PC-9 (cell line): ENCODE measurements around the gene RAPSN. TPM values are rescaled to one million over a fixed set of nuclear protein-coding genes. Genes with fewer than 3 reads are reported as not detected.
A peak's percentile ranks its signal among the peaks of the same experiment; 100 is the strongest.

Experiments
- BruUV-seq: library from RNA; stranded (reverse); fragments of 400-500 nt; replicated peaks from 2 replicates; lab custom pipeline; 2021; lab: Mats Ljungman, UMichigan
- CTCF ChIA-PET: fragments of 300-600 bp; sonication (Branson Sonifier 250); formaldehyde crosslinking; loops from one replicate; lab custom pipeline; 2022; ENCODE audit warnings: antibody characterized with exemption; lab: Charles Lee
- POLR2A ChIA-PET: fragments of 300-600 bp; sonication (Branson Sonifier 250); formaldehyde crosslinking; loops from one replicate; lab custom pipeline; 2022; ENCODE audit warnings: antibody characterized with exemption; ENCODE audit not compliant: unreplicated experiment; lab: Charles Lee
- DNase-seq, 2 experiments: peaks; one replicate each; pipeline versions ENCODE4 v3.0.0 to v3.0.0-alpha.2; 2015 to 2022; ENCODE audit warnings: mixed read lengths in 1 of 2
- H2AFZ ChIP-seq: fragments of 200-600 bp; sonication (generic); 2 replicates; pipeline ENCODE4 v1.8.1; 2017; ENCODE audit warnings: antibody characterized with exemption
- H3F3A ChIP-seq: fragments of 200-600 bp; sonication (generic); 2 replicates; pipeline ENCODE4 v1.8.1; 2017; ENCODE audit warnings: antibody characterized with exemption, mild to moderate bottlenecking, low read depth; ENCODE audit not compliant: insufficient read depth
- H3K27ac ChIP-seq: fragments of 200-600 bp; sonication (generic); 2 replicates; pipeline ENCODE4 v1.6.1; 2016; ENCODE audit warnings: mixed run types
- H3K27me3 ChIP-seq: fragments of 200-600 bp; sonication (generic); 2 replicates; pipeline ENCODE4 v1.6.1; 2016; ENCODE audit warnings: low read depth, mixed run types; ENCODE audit not compliant: insufficient read depth
- H3K36me3 ChIP-seq: fragments of 200-600 bp; sonication (generic); 2 replicates; pipeline ENCODE4 v1.6.1; 2016; ENCODE audit warnings: low read depth, mixed run types
- H3K4me1 ChIP-seq: fragments of 200-600 bp; sonication (generic); replicated peaks from 2 replicates; pipeline ENCODE4 v1.6.1; 2016; ENCODE audit warnings: mixed run types; ENCODE audit not compliant: insufficient read depth
- H3K4me2 ChIP-seq: fragments of 200-600 bp; sonication (generic); 2 replicates; pipeline ENCODE4 v1.6.1; 2017; ENCODE audit warnings: mixed run types
- H3K4me3 ChIP-seq: fragments of 200-600 bp; sonication (generic); 2 replicates; pipeline ENCODE4 v1.6.1; 2016; ENCODE audit warnings: mixed run types
- H3K79me2 ChIP-seq: fragments of 200-600 bp; sonication (generic); 2 replicates; pipeline ENCODE4 v1.6.1; 2017; ENCODE audit warnings: low read depth, mixed run types
- H3K9me2 ChIP-seq: fragments of 200-600 bp; sonication (generic); 2 replicates; pipeline ENCODE4 v1.8.1; 2017; ENCODE audit warnings: mild to moderate bottlenecking; ENCODE audit not compliant: insufficient read depth
- H3K9me3 ChIP-seq: fragments of 200-600 bp; sonication (generic); 2 replicates; pipeline ENCODE4 v1.8.1; 2016; ENCODE audit warnings: low read depth; ENCODE audit not compliant: insufficient read depth
- H4K20me1 ChIP-seq: fragments of 200-600 bp; sonication (generic); 2 replicates; pipeline ENCODE4 v1.8.1; 2017; ENCODE audit not compliant: insufficient read depth
- CTCF ChIP-seq: fragments of 200-600 bp; sonication (generic); conservative IDR thresholded peaks from 2 replicates; pipeline ENCODE4 v1.6.1; 2017; ENCODE audit warnings: mixed run types, antibody characterized with exemption, mild to moderate bottlenecking, moderate library complexity
- EZH2 ChIP-seq: fragments of 200-600 bp; sonication (generic); IDR thresholded peaks from 2 replicates; pipeline ENCODE4 v1.8.0; 2017; ENCODE audit warnings: antibody characterized with exemption, low read depth
- intact Hi-C: fragments of 100-400 bp; cut with micrococcal nuclease; formaldehyde crosslinking; loops from one replicate; pipeline ENCODE4 v1.10.0; 2022; ENCODE audit not compliant: unreplicated experiment
- total RNA-seq: library from RNA; stranded (reverse); gene quantifications from 2 replicates; pipeline ENCODE4 v1.2.3, GENCODE V29; 2021

Gene RAPSN
- total RNA-seq, 1 experiment from 2014 or later, result 7.3 TPM

GRCh38 chr11:47415949-47416472, 32.9 kb downstream of the RAPSN start:
- Histone ChIP-seq H3K27ac (peak overlapping the region; percentile 34; the same call in 1 of the 2 replicates), H3K79me2 (no peaks in the 10 kb centered on the region), H4K20me1 (no peaks in the 10 kb centered on the region; the same call in none of the 2 replicates), H3K9me2 (no peaks in the 10 kb centered on the region), H3K27me3 (no peaks in the 10 kb centered on the region), H3K4me1 (peaks cover 17% of the 10 kb centered on the region), H3K36me3 (0 out of 2 replicates have a peak, but pooled peaks cover 4% of the 10 kb centered on the region), H3K4me3 (no peak overlapping the region), H3K4me2 (peak overlapping the region; percentile 40), H3F3A (peaks cover 47% of the 10 kb centered on the region; the same call in 1 of the 2 replicates), H3K9me3 (no peaks in the 10 kb centered on the region), H2AFZ (no peak overlapping the region)
- ChIA-PET CTCF (interaction anchor here (0.5 to 1.0 kb wide), 4 partner anchors 11 to 749 kb away, joined by 3 to 4 read pairs (median 4); no protein-coding TSS in a partner anchor), POLR2A (interaction anchor here (0.7 kb wide), 1 partner anchor 316 kb away, joined by 3 read pairs; no protein-coding TSS in a partner anchor)
- intact Hi-C loops, result no loop called here
- no TSS peak for BruUV-seq
- TF ChIP-seq CTCF, result no peak
- no peak for TF ChIP-seq EZH2
- DNase-seq, result peak; percentile 82 to 93

GRCh38 chr11:47415091-47415854, 33.7 kb downstream of the RAPSN start:
- peaks cover 50% of the 10 kb centered on the region; the same call in 1 of the 2 replicates for H3F3A ChIP-seq
- no peak overlapping the region for H3K4me3 ChIP-seq
- peak overlapping the region; percentile 40; the same call in 1 of the 2 replicates for H3K4me2 ChIP-seq
- ChIA-PET POLR2A (interaction anchor here (0.7 kb wide), 1 partner anchor 317 kb away, joined by 3 read pairs; no protein-coding TSS in a partner anchor), CTCF (interaction anchor here (0.5 to 1.0 kb wide), 4 partner anchors 12 to 748 kb away, joined by 3 to 4 read pairs (median 4); no protein-coding TSS in a partner anchor)
- peak overlapping the region; percentile 34; the same call in 1 of the 2 replicates for H3K27ac ChIP-seq
- intact Hi-C loops, result no loop called here
- no peaks in the 10 kb centered on the region for H3K9me2 ChIP-seq
- no peaks in the 10 kb centered on the region for H3K79me2 ChIP-seq
- TF ChIP-seq CTCF (no peak), EZH2 (no peak)
- no TSS peak for BruUV-seq
- H2AFZ ChIP-seq, result no peak overlapping the region
- peaks cover 18% of the 10 kb centered on the region for H3K4me1 ChIP-seq
- no peaks in the 10 kb centered on the region for H3K36me3 ChIP-seq
- no peak for DNase-seq
- no peaks in the 10 kb centered on the region for H3K9me3 ChIP-seq
- no peaks in the 10 kb centered on the region for H3K27me3 ChIP-seq
- no peaks in the 10 kb centered on the region; the same call in none of the 2 replicates for H4K20me1 ChIP-seq

- no peaks in the 10 kb centered on the region for H3K9me2 ChIP-seq
- H3K4me2 ChIP-seq, result no peak overlapping the region
- no peaks in the 10 kb centered on the region for H3K27me3 ChIP-seq
- no TSS peak for BruUV-seq
- no peak overlapping the region for H3K27ac ChIP-seq
- H3K9me3 ChIP-seq, result no peaks in the 10 kb centered on the region
- intact Hi-C loops, result no loop called here
- no peak for TF ChIP-seq CTCF
- no peak for TF ChIP-seq EZH2
- no peaks in the 10 kb centered on the region for H3K36me3 ChIP-seq
- ChIA-PET POLR2A (no interaction called here), CTCF (no interaction called here)
- no peak for DNase-seq
- H3K4me1 ChIP-seq, result peaks cover 24% of the 10 kb centered on the region
- H3F3A ChIP-seq, result peaks cover 56% of the 10 kb centered on the region; the same call in 1 of the 2 replicates
- H3K79me2 ChIP-seq, result no peaks in the 10 kb centered on the region
- H3K4me3 ChIP-seq, result no peak overlapping the region
- H4K20me1 ChIP-seq, result no peaks in the 10 kb centered on the region; the same call in none of the 2 replicates
- no peak overlapping the region for H2AFZ ChIP-seq
Measured at GRCh38 chr11:47414685-47415070, 34.3 kb downstream of the RAPSN start.
